ENCODE results near the gene FALEC.

Gene FALEC

GRCh38 chr1:150521196-150521968 is 5.8 kb downstream of the FALEC start:
- DNase-seq (no peak), ATAC-seq (replicated peaks) (no peak)
- H3K27me3 Mint-ChIP-seq: no peaks in the 10 kb centered on the region
- no peak overlapping the region for H3K4me3 Mint-ChIP-seq
- H3K4me1 Mint-ChIP-seq: peaks cover 10 to 15% of the 10 kb centered on the region in 2 donors
- no peaks in the 10 kb centered on the region for H3K36me3 Mint-ChIP-seq
- no peaks in the 10 kb centered on the region for H3K9me3 Mint-ChIP-seq
- H3K27ac Mint-ChIP-seq: no peak overlapping the region

- no peaks in the 10 kb centered on the region for H3K9me3 Mint-ChIP-seq
- no peaks in the 10 kb centered on the region for H3K27me3 Mint-ChIP-seq
- DNase-seq: no peak
- H3K4me1 Mint-ChIP-seq: peaks cover 0 to 7% of the 10 kb centered on the region in 2 donors
- no peak for ATAC-seq (replicated peaks)
- H3K4me3 Mint-ChIP-seq: no peak overlapping the region
- H3K27ac Mint-ChIP-seq: no peak overlapping the region
- no peaks in the 10 kb centered on the region for H3K36me3 Mint-ChIP-seq
These were observed 9.8 kb downstream of the FALEC start for GRCh38 chr1:150525348-150525747.

GRCh38 chr1:150528196-150528595 is 12.6 kb downstream of the FALEC start:
- no peak overlapping the region for H3K27ac Mint-ChIP-seq

GRCh38 chr1:150529017-150529416 is 13.5 kb downstream of the FALEC start:
- H3K4me3 Mint-ChIP-seq: no peak overlapping the region
- H3K36me3 Mint-ChIP-seq: no peaks in the 10 kb centered on the region
- H3K4me1 Mint-ChIP-seq: peaks cover 10 to 28% of the 10 kb centered on the region in 2 donors
- no peaks in the 10 kb centered on the region for H3K9me3 Mint-ChIP-seq
- no peaks in the 10 kb centered on the region for H3K27me3 Mint-ChIP-seq
- H3K27ac Mint-ChIP-seq: no peak overlapping the region
- no peak for ATAC-seq (replicated peaks)
- no peak for DNase-seq

More at GRCh38 chr1:150528196-150528595, 12.6 kb downstream of the FALEC start:
- Mint-ChIP-seq H3K27me3 (no peaks in the 10 kb centered on the region), H3K4me3 (no peak overlapping the region), H3K36me3 (no peaks in the 10 kb centered on the region), H3K4me1 (peaks cover 10 to 28% of the 10 kb centered on the region in 2 donors), H3K9me3 (no peaks in the 10 kb centered on the region)
- ATAC-seq (replicated peaks) (no peak), DNase-seq (no peak)

GRCh38 chr1:150530491-150531159 is 15.1 kb downstream of the FALEC start:
- Mint-ChIP-seq H3K27ac (no peak overlapping the region), H3K27me3 (no peaks in the 10 kb centered on the region), H3K36me3 (no peaks in the 10 kb centered on the region), H3K4me3 (no peak overlapping the region), H3K9me3 (no peaks in the 10 kb centered on the region), H3K4me1 (peaks cover 10 to 28% of the 10 kb centered on the region in 2 donors)
- DNase-seq (no peak), ATAC-seq (replicated peaks) (peak; percentile 56 to 67)

GRCh38 chr1:150532860-150533259 is 17.3 kb downstream of the FALEC start:
- no peak overlapping the region for H3K27ac Mint-ChIP-seq
- H3K4me3 Mint-ChIP-seq: no peak overlapping the region
- H3K9me3 Mint-ChIP-seq: no peaks in the 10 kb centered on the region
- no peak for DNase-seq
- peaks cover 0 to 8% of the 10 kb centered on the region in 2 donors for H3K27me3 Mint-ChIP-seq
- no peak for ATAC-seq (replicated peaks)
- H3K4me1 Mint-ChIP-seq: peaks cover 10 to 28% of the 10 kb centered on the region in 2 donors
- H3K36me3 Mint-ChIP-seq: no peaks in the 10 kb centered on the region

- Mint-ChIP-seq H3K9me3 (no peaks in the 10 kb centered on the region), H3K27me3 (peaks cover 0 to 8% of the 10 kb centered on the region in 2 donors), H3K4me3 (no peak overlapping the region), H3K4me1 (peaks cover 10 to 28% of the 10 kb centered on the region in 2 donors), H3K27ac (no peak overlapping the region), H3K36me3 (no peaks in the 10 kb centered on the region)
- ATAC-seq (replicated peaks) (no peak), DNase-seq (no peak)
These were observed 18.4 kb downstream of the FALEC start for GRCh38 chr1:150534002-150534401.

GRCh38 chr1:150535511-150536287 is 20.1 kb downstream of the FALEC start:
- H3K27ac Mint-ChIP-seq: no peak overlapping the region
- no peak overlapping the region for H3K4me3 Mint-ChIP-seq
- no peaks in the 10 kb centered on the region for H3K36me3 Mint-ChIP-seq
- H3K9me3 Mint-ChIP-seq: no peaks in the 10 kb centered on the region
- no peak for DNase-seq
- ATAC-seq (replicated peaks): no peak
- peaks cover 0 to 8% of the 10 kb centered on the region in 2 donors for H3K27me3 Mint-ChIP-seq
- H3K4me1 Mint-ChIP-seq: peaks cover 7 to 17% of the 10 kb centered on the region in 2 donors

GRCh38 chr1:150536836-150537731 is 21.5 kb downstream of the FALEC start:
- H3K36me3 Mint-ChIP-seq: no peaks in the 10 kb centered on the region
- ATAC-seq (replicated peaks) (no peak), DNase-seq (no peak)
- peaks cover 0 to 8% of the 10 kb centered on the region in 2 donors for H3K27me3 Mint-ChIP-seq
- H3K27ac Mint-ChIP-seq: no peak overlapping the region
- peaks cover 4 to 8% of the 10 kb centered on the region in 2 donors for H3K4me1 Mint-ChIP-seq
- no peaks in the 10 kb centered on the region for H3K9me3 Mint-ChIP-seq
- no peak overlapping the region for H3K4me3 Mint-ChIP-seq

GRCh38 chr1:150537732-150538684 is 22.5 kb downstream of the FALEC start:
- no peak for ATAC-seq (replicated peaks)
- Mint-ChIP-seq H3K4me3 (no peak overlapping the region), H3K27ac (no peak overlapping the region)

GRCh38 chr1:150543500-150544143 is 28.1 kb downstream of the FALEC start:
- Mint-ChIP-seq H3K4me3 (no peak overlapping the region), H3K27ac (no peak overlapping the region), H3K4me1 (peaks cover 7 to 9% of the 10 kb centered on the region in 2 donors), H3K36me3 (no peaks in the 10 kb centered on the region), H3K27me3 (peaks cover 0 to 17% of the 10 kb centered on the region in 2 donors), H3K9me3 (no peaks in the 10 kb centered on the region)
- ATAC-seq (replicated peaks): no peak
- DNase-seq: no peak

More at GRCh38 chr1:150537732-150538684, 22.5 kb downstream of the FALEC start:
- Mint-ChIP-seq H3K36me3 (no peaks in the 10 kb centered on the region), H3K27me3 (peaks cover 0 to 8% of the 10 kb centered on the region in 2 donors), H3K9me3 (no peaks in the 10 kb centered on the region), H3K4me1 (no peaks in the 10 kb centered on the region)
- no peak for DNase-seq

GRCh38 chr1:150544204-150544603 is 28.7 kb downstream of the FALEC start:
- Mint-ChIP-seq H3K27ac (no peak overlapping the region), H3K36me3 (no peaks in the 10 kb centered on the region), H3K27me3 (peaks cover 0 to 17% of the 10 kb centered on the region in 2 donors), H3K4me3 (no peak overlapping the region), H3K9me3 (no peaks in the 10 kb centered on the region), H3K4me1 (peaks cover 7 to 9% of the 10 kb centered on the region in 2 donors)
- DNase-seq: no peak
- ATAC-seq (replicated peaks): no peak

Measured in stimulated activated naive B cell treated with anti-CD40 and anti-IgM and Interleukin-4, amounts not matched to agents 10 μg/mL and 1 μg/mL and 100 μg/mL, for 72 hours (primary cell).